ENCODE results near the gene CAMK1. TPM values are rescaled to one million over a fixed set of nuclear protein-coding genes. Genes with fewer than 3 reads are reported as not detected.

The CAMK1 gene
- total and polyA plus RNA-seq, 9 of the 15 experiments (the other 6 are each of a cell fraction or from before 2014, with no cell fraction given), result 0.23 to 10.7 (median 6.0) TPM

GRCh38 chr3:9730657-9731205 lies 39.0 kb downstream of the CAMK1 start:
- intact Hi-C loops (cut with micrococcal nuclease), result loop anchor here (1.0 kb wide), 1 partner anchor 19 kb away; the partner anchor contains the start of gene OGG1
- ATAC-seq (peak; percentile 69), DNase-seq (ENCODE audit: extremely low read depth in 1 of 4, low spot score in 3 of 4) (peak in 1 of 4 experiments; percentile 41), FAIRE-seq (no peak)
- Histone ChIP-seq H2AFZ (ENCODE audit: low read depth, low read length) (peak overlapping the region; percentile 95), H3K79me2 (ENCODE audit: control insufficient read depth, insufficient read depth, low read length) (peaks cover 40% of the 10 kb centered on the region), H3K36me3 (ENCODE audit: control insufficient read depth, insufficient read depth, low read length) (peaks cover 29% of the 10 kb centered on the region), H3K27me3 (ENCODE audit: control insufficient read depth in 2 of 2, insufficient read depth in 2 of 2, low read length in 2 of 2) (no peaks in the 10 kb centered on the region), H4K20me1 (replicated peaks; ENCODE audit: control insufficient read depth, insufficient read depth, low read length) (peaks cover 16% of the 10 kb centered on the region), H3K9me1 (ENCODE audit: control insufficient read depth, insufficient read depth, low read length) (no peaks in the 10 kb centered on the region), H3K9ac (ENCODE audit: insufficient read depth in 1 of 2, low read depth in 2 of 2, low read length in 2 of 2) (peak overlapping the region; percentile 57 to 78; a peak in 3 of 4 replicates), H3K4me2 (ENCODE audit: insufficient read depth, low read length) (peak overlapping the region; percentile 79), H3K27ac (ENCODE audit: extremely low read depth, low read depth, low read length) (peak overlapping the region; percentile 64; the same call in 2 of the 3 replicates), H3K9me3 (replicated peaks; ENCODE audit: control insufficient read depth, insufficient read depth, low read depth, low read length) (no peaks in the 10 kb centered on the region), H3K4me1 (replicated peaks in 1 of 2; ENCODE audit: control insufficient read depth in 2 of 2, insufficient read depth in 2 of 2, low read length in 2 of 2) (peaks cover 34 to 36% of the 10 kb centered on the region in 2 experiments), H3K4me3 (peak overlapping the region; percentile 93)
- POLR2A ChIA-PET, result interaction anchor here (0.5 to 5.9 kb wide), 11 partner anchors 9 to 649 kb away, joined by 3 to 60 read pairs (median 4); partner anchors contain the start of genes OGG1, SEC13 and THUMPD3
- under 1% methylated on average over 16 of the region's 17 CpGs for WGBS (ENCODE audit: insufficient coverage, low coverage, missing lambda C conversion rate)
- in situ Hi-C loops (cut with MboI), result no loop called here
- no TSS peak for BruUV-seq (replicated peaks)
- CTCF ChIA-PET (ENCODE audit: low intra/inter-chr PET ratio), result no interaction called here
- TF ChIP-seq ZNF280A (IDR thresholded peaks at IDR 0.05; ENCODE audit: low read depth, partially characterized antibody) (peak; percentile 6), PRDM10 (IDR thresholded peaks at IDR 0.05; ENCODE audit: partially characterized antibody) (peak; percentile 49), ARID3B (CRISPR knock-in tag; IDR thresholded peaks at IDR 0.05; ENCODE audit: borderline replicate concordance) (no peak), ZNF175 (CRISPR knock-in tag; IDR thresholded peaks at IDR 0.05; ENCODE audit: low read depth) (no peak), CBX5 (IDR thresholded peaks at IDR 0.05; ENCODE audit: borderline replicate concordance, low read depth) (no peak), MLLT1 (IDR thresholded peaks at IDR 0.05) (0 out of 4 replicates have a peak, but pooled peaks have one; percentile 25 to 62), GTF2E2 (tag; IDR thresholded peaks at IDR 0.05) (no peak), POLR3G (IDR thresholded peaks at IDR 0.05; ENCODE audit: extremely low read depth, insufficient read length, insufficient replicate concordance) (no peak), ELF4 (CRISPR knock-in tag; IDR thresholded peaks at IDR 0.05) (peak; percentile 86), ETS1 (conservative IDR thresholded peaks at IDR 0.05; ENCODE audit: control insufficient read depth, low read depth, low read length) (no peak), ZNF778 (CRISPR knock-in tag; IDR thresholded peaks at IDR 0.05) (no peak)
